RKO (cell line): ENCODE measurements around the gene LRRC41.
A peak's percentile ranks its signal among the peaks of the same experiment; 100 is the strongest.
"Not testable (repeated sequence)": the region's sequence is repeated elsewhere in the genome, so short reads cannot be mapped to it uniquely, and the experiment has no call there.

Experiments used
- DNase-seq: peaks from one replicate; pipeline ENCODE4 v3.0.0-alpha.2; 2016; ENCODE audit warnings: low spot score

Gene LRRC41

DNA sequence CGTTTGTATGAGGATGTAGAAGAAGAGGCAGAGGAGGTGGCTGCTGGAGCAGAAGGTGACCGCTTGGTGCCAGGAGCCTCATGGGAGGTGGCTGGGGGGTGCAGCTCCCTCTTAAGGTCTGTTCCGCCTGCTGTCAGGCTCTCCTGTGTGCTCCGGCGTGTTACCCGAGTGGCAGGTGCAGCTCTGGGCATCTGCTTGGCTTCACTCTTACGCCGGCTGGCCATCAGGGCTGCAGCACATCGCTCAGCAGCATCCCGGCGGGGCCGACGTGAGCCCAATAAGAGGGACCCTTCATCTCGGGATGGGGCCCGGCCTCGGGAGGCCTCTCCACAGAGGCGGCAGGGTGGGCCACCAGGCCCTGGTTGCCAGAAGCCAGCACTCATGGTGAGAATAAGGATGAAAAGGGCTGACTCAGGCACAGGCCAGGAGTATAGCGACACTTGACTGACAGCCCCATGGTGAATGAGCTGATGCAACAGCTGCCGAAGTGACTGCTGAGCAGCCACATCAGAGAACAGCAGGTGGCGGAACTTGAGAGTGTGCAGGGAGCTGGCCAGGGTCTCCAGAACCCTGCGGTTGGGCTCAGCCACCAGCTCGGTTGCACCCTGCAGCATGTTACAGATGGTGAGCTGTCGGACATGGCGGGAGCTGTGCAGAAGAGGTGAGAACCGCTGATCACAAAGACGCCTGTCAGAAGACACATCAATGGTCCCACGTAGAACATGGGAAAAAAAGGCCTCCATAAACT, 17.5 kb downstream of the LRRC41 start:
- peak; percentile 37 for DNase-seq

DNA sequence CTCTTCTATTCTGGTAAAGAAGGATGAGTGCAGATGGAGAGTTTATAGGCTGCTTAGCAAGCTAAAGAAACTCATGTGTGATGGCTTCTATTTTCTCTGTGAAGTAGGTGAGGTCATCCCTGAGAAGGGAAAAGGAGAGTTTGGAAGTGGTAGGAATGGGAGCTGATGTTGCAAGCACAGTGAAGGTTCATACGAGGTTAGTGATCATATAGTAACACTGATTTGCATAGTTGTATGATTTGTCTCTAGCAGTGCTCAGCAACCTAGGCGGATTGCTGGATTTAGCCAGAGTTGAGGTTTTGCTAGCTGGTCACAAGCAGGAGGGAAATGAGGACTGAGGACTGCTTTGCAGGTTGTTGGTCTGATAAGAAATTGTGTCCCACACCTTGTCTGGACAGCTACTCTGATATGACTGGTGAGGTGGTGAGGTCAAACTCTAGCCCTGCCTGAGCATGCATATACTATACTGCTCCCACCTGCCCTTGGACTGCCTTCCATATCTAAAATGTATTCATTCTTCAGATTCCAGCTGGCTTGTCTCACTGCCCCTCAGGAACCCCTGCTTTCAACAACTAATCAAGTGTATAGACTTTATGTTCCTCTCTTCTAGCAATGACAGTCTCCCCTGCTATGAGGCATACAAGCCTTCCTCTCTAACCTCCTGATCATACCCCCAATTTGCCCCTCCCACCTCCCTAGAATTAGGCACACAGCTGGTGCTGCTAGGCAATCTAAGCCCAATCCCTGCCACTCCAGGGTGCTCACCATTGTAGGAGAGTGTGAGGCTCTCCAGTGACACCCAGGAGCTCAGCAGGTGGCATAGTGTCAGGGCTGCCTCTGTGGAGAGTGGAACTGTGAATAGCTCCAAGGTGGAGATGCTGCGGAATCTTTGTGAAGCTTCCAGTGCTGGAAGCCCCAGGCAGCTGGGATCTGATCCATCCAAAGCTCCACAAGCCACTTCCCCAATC, 18.5 kb downstream of the LRRC41 start:
- DNase-seq: no peak

- no peak for DNase-seq
Measured at GRCh38 chr1:46284058-46284457, 19.4 kb downstream of the LRRC41 start.

DNA sequence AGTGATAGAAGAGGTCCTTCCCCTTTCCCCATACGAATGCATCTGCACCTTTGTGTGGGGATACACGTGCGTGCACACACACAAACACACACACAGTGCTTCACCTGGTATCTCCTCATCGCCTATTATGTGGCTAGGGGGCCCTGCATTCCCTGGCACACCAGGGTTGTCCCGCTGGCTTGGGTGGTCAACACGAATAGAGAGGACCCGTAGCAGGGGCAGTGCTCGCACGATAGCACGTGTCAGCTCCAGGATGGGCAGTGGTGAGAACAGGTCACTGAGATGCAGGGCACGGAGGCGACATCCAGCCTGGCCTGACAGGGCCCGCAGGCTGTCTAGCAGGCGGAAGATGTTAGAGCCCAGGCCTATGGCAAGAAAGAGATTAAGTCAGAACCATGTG, 22.4 kb downstream of the LRRC41 start:
- no peak for DNase-seq

DNA sequence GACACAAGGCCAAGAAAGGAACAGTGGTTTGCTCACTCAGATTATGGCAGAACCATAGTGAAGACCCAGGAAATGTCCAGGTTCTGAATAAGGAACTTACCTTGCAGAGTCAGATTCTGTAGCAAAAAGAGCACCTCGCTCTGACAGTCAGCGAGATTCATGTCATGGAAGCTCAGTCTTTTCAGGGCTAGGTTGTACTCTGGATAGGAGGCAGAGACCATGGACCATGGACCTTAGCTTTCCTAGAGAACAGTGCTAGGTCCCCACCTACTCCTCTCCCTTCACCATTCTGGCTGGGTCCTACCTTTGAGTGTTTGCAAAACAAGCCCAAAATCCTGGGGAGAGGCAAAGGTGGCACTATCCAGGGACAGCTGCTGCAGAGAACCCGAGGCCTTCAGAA, 23.3 kb downstream of the LRRC41 start:
- DNase-seq: no peak

DNA sequence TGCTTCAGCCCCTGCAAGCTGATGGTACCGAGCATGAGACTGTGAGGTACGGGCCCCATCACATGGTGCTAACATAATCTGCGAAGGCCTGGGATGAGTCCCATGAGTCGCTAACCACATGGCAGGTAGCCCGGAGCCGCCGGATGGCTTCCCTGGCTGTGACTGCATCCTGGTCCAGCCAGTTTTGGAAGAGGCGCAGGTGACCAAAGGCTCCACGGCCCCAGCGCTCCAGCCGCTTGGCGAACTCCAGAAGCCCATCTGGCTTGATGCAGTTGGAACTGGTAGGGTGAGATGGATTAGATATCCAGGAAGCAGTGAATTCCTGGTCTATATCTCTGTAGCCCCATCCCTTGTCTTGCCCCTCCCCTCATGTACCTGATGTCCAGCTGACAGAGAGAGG, 24.6 kb downstream of the LRRC41 start:
- DNase-seq: no peak

DNA sequence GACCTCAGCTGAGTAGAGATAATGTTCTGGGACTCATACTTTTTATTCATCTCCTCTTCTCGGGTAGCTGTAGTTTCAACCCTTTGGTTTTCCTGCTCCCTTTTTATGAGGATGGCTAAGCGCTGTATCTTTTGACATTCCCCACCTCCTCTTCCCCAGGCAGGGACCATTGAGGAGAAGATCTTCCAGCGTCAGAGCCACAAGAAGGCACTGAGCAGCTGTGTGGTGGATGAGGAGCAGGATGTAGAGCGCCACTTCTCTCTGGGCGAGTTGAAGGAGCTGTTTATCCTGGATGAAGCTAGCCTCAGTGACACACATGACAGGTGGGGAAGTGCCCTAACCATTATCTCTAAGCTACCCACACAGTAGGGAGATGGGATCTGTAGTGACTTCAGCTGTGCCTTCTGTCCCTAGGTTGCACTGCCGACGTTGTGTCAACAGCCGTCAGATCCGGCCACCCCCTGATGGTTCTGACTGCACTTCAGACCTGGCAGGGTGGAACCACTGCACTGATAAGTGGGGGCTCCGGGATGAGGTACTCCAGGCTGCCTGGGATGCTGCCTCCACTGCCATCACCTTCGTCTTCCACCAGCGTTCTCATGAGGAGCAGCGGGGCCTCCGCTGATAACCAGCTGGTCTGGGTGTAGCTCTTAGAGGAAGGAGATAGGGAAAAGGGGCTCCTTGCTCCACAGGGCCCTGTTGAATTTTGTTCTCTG, 25.6 kb downstream of the LRRC41 start:
- no peak for DNase-seq

GRCh38 chr1:46275030-46275337, 28.4 kb downstream of the LRRC41 start:
- no peak for DNase-seq

- no peak for DNase-seq
Measured at GRCh38 chr1:46274225-46275029, 29.0 kb downstream of the LRRC41 start.

DNA sequence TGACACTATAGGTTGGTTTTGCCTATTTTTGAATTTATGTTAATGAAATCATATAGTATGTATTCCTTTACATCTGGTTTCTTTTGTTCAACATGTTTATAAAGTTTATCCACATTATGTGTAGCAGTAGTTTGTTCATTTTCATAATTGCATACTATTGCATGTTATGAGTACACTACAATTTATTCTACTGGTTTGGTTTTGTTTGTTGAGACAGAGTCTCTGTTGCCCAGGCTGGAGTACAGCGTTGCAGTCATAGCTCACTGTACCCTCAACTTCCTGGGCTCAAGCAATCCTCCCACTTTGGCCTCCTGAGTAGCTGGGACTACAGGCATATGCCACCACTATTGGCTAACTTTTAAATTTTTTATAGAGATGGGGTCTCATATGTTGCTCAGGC, 34.8 kb downstream of the LRRC41 start:
- DNase-seq: no peak

- no peak for DNase-seq
Measured at GRCh38 chr1:46263146-46263545, 40.3 kb downstream of the LRRC41 start.

GRCh38 chr1:46262508-46262907, 40.9 kb downstream of the LRRC41 start:
- no peak for DNase-seq

- no peak for DNase-seq
Measured at GRCh38 chr1:46256523-46256922, 46.9 kb downstream of the LRRC41 start.

DNA sequence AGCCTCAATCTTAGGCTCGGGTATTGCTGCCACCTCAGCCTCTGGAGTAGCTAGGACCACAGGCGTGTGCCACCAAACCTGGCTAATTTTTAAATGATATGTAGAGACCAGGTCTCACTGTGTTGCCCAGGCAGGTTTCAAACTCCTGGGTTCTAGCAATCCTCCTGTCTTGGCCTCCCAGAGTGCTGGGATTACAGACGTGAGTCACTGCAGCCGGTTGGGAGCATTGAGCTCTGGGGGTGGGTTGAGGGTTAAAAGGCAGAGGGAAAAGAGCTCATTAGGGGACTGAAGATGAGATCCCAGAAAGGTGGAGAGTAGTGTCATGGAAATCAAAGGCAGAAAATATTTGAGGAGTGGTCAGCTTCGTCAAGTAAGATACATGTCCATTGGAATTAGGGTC, 48.7 kb downstream of the LRRC41 start:
- no peak for DNase-seq

DNA sequence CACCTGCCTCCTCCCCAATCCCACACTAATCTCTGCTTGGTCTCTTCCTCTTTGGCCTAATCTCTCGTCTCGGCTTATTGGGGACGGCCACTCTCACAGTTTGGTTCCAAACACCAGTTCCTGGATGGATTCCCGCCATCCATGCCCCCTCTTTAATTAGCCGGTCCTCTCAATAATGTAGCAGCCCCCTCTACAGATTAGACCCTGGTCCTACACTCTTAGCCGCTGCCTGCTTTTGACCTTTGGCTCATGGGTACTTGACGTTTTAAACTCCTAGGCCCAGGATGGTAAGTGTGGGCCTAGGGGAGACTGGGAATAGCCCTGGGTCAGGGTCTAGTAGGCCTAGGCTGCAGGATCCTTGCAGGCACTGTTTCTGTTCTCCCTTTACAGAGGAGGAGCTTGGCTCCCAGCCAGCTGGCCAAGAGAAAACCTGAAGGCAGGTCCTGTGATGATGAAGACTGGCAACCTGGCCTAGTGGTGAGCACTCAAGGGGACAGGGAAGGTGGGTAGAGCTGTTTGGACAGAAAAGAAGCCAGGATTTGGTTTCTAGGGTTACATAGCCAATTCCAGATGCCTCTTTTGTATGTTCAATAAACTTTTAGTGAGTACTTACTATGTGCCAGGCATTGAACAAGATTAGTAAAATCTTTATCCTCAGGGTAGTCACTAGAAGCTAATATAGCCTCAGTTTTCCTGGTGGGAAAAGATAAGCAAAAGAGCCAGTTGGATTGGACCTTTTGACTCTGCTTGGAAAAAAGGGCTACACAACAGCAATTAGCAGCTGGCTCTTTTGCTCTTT, 55.1 kb downstream of the LRRC41 start:
- DNase-seq: peak; percentile 67

- peak; percentile 99 for DNase-seq
Measured at GRCh38 chr1:46247436-46248121, 55.8 kb downstream of the LRRC41 start, which contains the start of gene RAD54L. TSS of gene RAD54L (plus strand) at chr1:46247763. CDS start at chr1:46248406, 643 bp downstream.

- peak; percentile 66 for DNase-seq
Measured at GRCh38 chr1:46246548-46247435, 56.6 kb downstream of the LRRC41 start.

- DNase-seq: not testable (repeated sequence)
Measured at GRCh38 chr1:46246136-46246535, 57.3 kb downstream of the LRRC41 start.
